Activated CD4-positive, alpha-beta memory T cell treated with anti-CD3 and anti-CD28 coated beads, Interleukin-2, amount 10 ng/mL, durations not matched to agents 7 days and 5 days (primary cell): ENCODE measurements around the gene GNAT1. TPM values are rescaled to one million over a fixed set of nuclear protein-coding genes. Genes with fewer than 3 reads are reported as not detected.

Source experiments
- CTCF ChIA-PET: fragments of 350-600 bp; sonication (Branson Sonifier 250); formaldehyde crosslinking; loops from one replicate; lab custom pipeline; 2021; ENCODE audit warnings: antibody characterized with exemption, inconsistent platforms; lab: Charles Lee
- POLR2A ChIA-PET: fragments of 350-600 bp; sonication (Branson Sonifier 250); formaldehyde crosslinking; loops from one replicate; lab custom pipeline; 2021; ENCODE audit warnings: antibody characterized with exemption; lab: Charles Lee
- DNase-seq: peaks from one replicate; pipeline ENCODE4 v3.0.0-alpha.2; 2020
- H3K27ac Mint-ChIP-seq: one replicate; pipeline ENCODE4 v1.8.0; 2021; ENCODE audit warnings: mild to moderate bottlenecking, mixed read lengths
- H3K27me3 Mint-ChIP-seq: one replicate; pipeline ENCODE4 v1.8.0; 2021; ENCODE audit warnings: mixed read lengths
- H3K36me3 Mint-ChIP-seq: one replicate; pipeline ENCODE4 v1.8.0; 2021; ENCODE audit warnings: low read depth, mixed read lengths
- H3K4me1 Mint-ChIP-seq: one replicate; pipeline ENCODE4 v1.8.0; 2021; ENCODE audit warnings: mixed read lengths
- H3K4me3 Mint-ChIP-seq: one replicate; pipeline ENCODE4 v1.8.0; 2021; ENCODE audit warnings: mild to moderate bottlenecking, mixed read lengths
- H3K9me3 Mint-ChIP-seq: one replicate; pipeline ENCODE4 v1.8.0; 2021; ENCODE audit warnings: mixed read lengths
- total RNA-seq, 2 experiments: library from RNA; stranded (reverse); gene quantifications; one replicate each; pipeline ENCODE4 v1.2.3, GENCODE V29; 2021

Gene GNAT1
- total RNA-seq, 2 experiments from 2014 or later = not detected

GRCh38 chr3:50192124-50192523 is 714 bp downstream of the GNAT1 start:
- H3K27me3 Mint-ChIP-seq = peaks cover 25% of the 10 kb centered on the region
- DNase-seq = no peak
- POLR2A ChIA-PET = interaction anchor here (4.8 kb wide), 1 partner anchor 35 kb away, joined by 42 read pairs; no protein-coding TSS in a partner anchor
- no peak overlapping the region for H3K27ac Mint-ChIP-seq
- peaks cover 12% of the 10 kb centered on the region for H3K4me1 Mint-ChIP-seq
- no peak overlapping the region for H3K4me3 Mint-ChIP-seq
- no peaks in the 10 kb centered on the region for H3K36me3 Mint-ChIP-seq
- H3K9me3 Mint-ChIP-seq = no peaks in the 10 kb centered on the region
- CTCF ChIA-PET = interaction anchor here (0.7 to 5.1 kb wide), 12 partner anchors 12 to 108 kb away, joined by 3 to 56 read pairs (median 3); partner anchors contain the start of gene LSMEM2

GRCh38 chr3:50192689-50193141 is 1.3 kb downstream of the GNAT1 start:
- H3K9me3 Mint-ChIP-seq = no peaks in the 10 kb centered on the region
- H3K27ac Mint-ChIP-seq = no peak overlapping the region
- peaks cover 12% of the 10 kb centered on the region for H3K4me1 Mint-ChIP-seq
- H3K4me3 Mint-ChIP-seq = no peak overlapping the region
- H3K36me3 Mint-ChIP-seq = no peaks in the 10 kb centered on the region
- ChIA-PET POLR2A (interaction anchor here (4.8 kb wide), 1 partner anchor 35 kb away, joined by 42 read pairs; no protein-coding TSS in a partner anchor), CTCF (interaction anchor here (0.7 to 5.1 kb wide), 11 partner anchors 14 to 107 kb away, joined by 3 to 56 read pairs (median 3); partner anchors contain the start of gene LSMEM2)
- peak; percentile 85 for DNase-seq
- peaks cover 25% of the 10 kb centered on the region for H3K27me3 Mint-ChIP-seq

- peaks cover 12% of the 10 kb centered on the region for H3K4me1 Mint-ChIP-seq
- peaks cover 25% of the 10 kb centered on the region for H3K27me3 Mint-ChIP-seq
- H3K27ac Mint-ChIP-seq = no peak overlapping the region
- CTCF ChIA-PET = interaction anchor here (1.3 to 5.1 kb wide), 5 partner anchors 19 to 85 kb away, joined by 3 to 101 read pairs (median 35); partner anchors contain the start of gene LSMEM2
- POLR2A ChIA-PET = interaction anchor here (2.0 to 4.8 kb wide), 3 partner anchors 10 to 78 kb away, joined by 8 to 42 read pairs (median 12); no protein-coding TSS in a partner anchor
- no peaks in the 10 kb centered on the region for H3K36me3 Mint-ChIP-seq
- H3K4me3 Mint-ChIP-seq = no peak overlapping the region
- no peaks in the 10 kb centered on the region for H3K9me3 Mint-ChIP-seq
- no peak for DNase-seq
These were observed 1.9 kb downstream of the GNAT1 start for GRCh38 chr3:50193286-50193685.

- ChIA-PET CTCF (interaction anchor here (1.1 to 5.1 kb wide), 10 partner anchors 12 to 131 kb away, joined by 3 to 101 read pairs (median 9); partner anchors contain the start of gene GNAI2), POLR2A (interaction anchor here (2.0 to 4.8 kb wide), 3 partner anchors 10 to 77 kb away, joined by 8 to 42 read pairs (median 12); no protein-coding TSS in a partner anchor)
- no peak overlapping the region for H3K27ac Mint-ChIP-seq
- no peaks in the 10 kb centered on the region for H3K9me3 Mint-ChIP-seq
- H3K27me3 Mint-ChIP-seq = peaks cover 25% of the 10 kb centered on the region
- no peak overlapping the region for H3K4me3 Mint-ChIP-seq
- no peak for DNase-seq
- peaks cover 12% of the 10 kb centered on the region for H3K4me1 Mint-ChIP-seq
- H3K36me3 Mint-ChIP-seq = no peaks in the 10 kb centered on the region
These were observed 2.3 kb downstream of the GNAT1 start for GRCh38 chr3:50193746-50194127.

GRCh38 chr3:50194128-50194902 is 2.9 kb downstream of the GNAT1 start:
- Mint-ChIP-seq H3K9me3 (no peaks in the 10 kb centered on the region), H3K4me1 (peaks cover 12% of the 10 kb centered on the region), H3K36me3 (no peaks in the 10 kb centered on the region), H3K27me3 (peaks cover 27% of the 10 kb centered on the region), H3K27ac (no peak overlapping the region), H3K4me3 (peak overlapping the region; percentile 17)
- ChIA-PET POLR2A (interaction anchor here (0.9 to 4.8 kb wide), 6 partner anchors 9 to 77 kb away, joined by 3 to 42 read pairs (median 7); no protein-coding TSS in a partner anchor), CTCF (interaction anchor here (0.6 to 5.1 kb wide), 20 partner anchors 9 to 148 kb away, joined by 3 to 101 read pairs (median 5); partner anchors contain the start of gene GNAI2)
- peak; percentile 80 for DNase-seq

GRCh38 chr3:50194903-50195500 is 3.6 kb downstream of the GNAT1 start:
- Mint-ChIP-seq H3K27me3 (peaks cover 27% of the 10 kb centered on the region), H3K9me3 (no peaks in the 10 kb centered on the region), H3K27ac (no peak overlapping the region), H3K36me3 (no peaks in the 10 kb centered on the region), H3K4me1 (peaks cover 12% of the 10 kb centered on the region), H3K4me3 (no peak overlapping the region)
- peak; percentile 50 for DNase-seq
- POLR2A ChIA-PET = interaction anchor here (0.9 to 4.8 kb wide), 6 partner anchors 8 to 76 kb away, joined by 3 to 42 read pairs (median 7); no protein-coding TSS in a partner anchor
- CTCF ChIA-PET = interaction anchor here (0.6 to 5.1 kb wide), 21 partner anchors 8 to 849 kb away, joined by 3 to 101 read pairs (median 4); partner anchors contain the start of gene GNAI2

GRCh38 chr3:50195501-50196252 is 4.3 kb downstream of the GNAT1 start:
- no peaks in the 10 kb centered on the region for H3K36me3 Mint-ChIP-seq
- H3K4me3 Mint-ChIP-seq = no peak overlapping the region
- peaks cover 27% of the 10 kb centered on the region for H3K27me3 Mint-ChIP-seq
- CTCF ChIA-PET = interaction anchor here (0.6 to 5.1 kb wide), 19 partner anchors 9 to 849 kb away, joined by 3 to 101 read pairs (median 4); partner anchors contain the start of genes GNAI2 and SLC38A3
- no peak for DNase-seq
- peaks cover 12% of the 10 kb centered on the region for H3K4me1 Mint-ChIP-seq
- H3K9me3 Mint-ChIP-seq = no peaks in the 10 kb centered on the region
- POLR2A ChIA-PET = interaction anchor here (0.6 to 4.8 kb wide), 5 partner anchors 8 to 75 kb away, joined by 4 to 42 read pairs (median 8); no protein-coding TSS in a partner anchor
- no peak overlapping the region for H3K27ac Mint-ChIP-seq

- H3K27me3 Mint-ChIP-seq = peaks cover 33% of the 10 kb centered on the region
These were observed 4.9 kb downstream of the GNAT1 start for GRCh38 chr3:50196253-50196801.

GRCh38 chr3:50201573-50202315 is 10.3 kb downstream of the GNAT1 start:
- Mint-ChIP-seq H3K4me3 (no peak overlapping the region), H3K36me3 (no peaks in the 10 kb centered on the region), H3K27me3 (peaks cover 41% of the 10 kb centered on the region), H3K4me1 (no peaks in the 10 kb centered on the region), H3K27ac (no peak overlapping the region), H3K9me3 (no peaks in the 10 kb centered on the region)
- no peak for DNase-seq
- ChIA-PET POLR2A (interaction anchor here (1.0 to 2.4 kb wide), 2 partner anchors 7 to 9 kb away, joined by 3 to 12 read pairs; no protein-coding TSS in a partner anchor), CTCF (interaction anchor here (2.2 kb wide), 1 partner anchor 25 kb away, joined by 10 read pairs; no protein-coding TSS in a partner anchor)

More at GRCh38 chr3:50196253-50196801, 4.9 kb downstream of the GNAT1 start:
- H3K4me1 Mint-ChIP-seq = peaks cover 12% of the 10 kb centered on the region
- no peak overlapping the region for H3K4me3 Mint-ChIP-seq
- no peaks in the 10 kb centered on the region for H3K9me3 Mint-ChIP-seq
- ChIA-PET POLR2A (interaction anchor here (0.6 to 4.8 kb wide), 2 partner anchors 31 kb away, joined by 4 to 42 read pairs; no protein-coding TSS in a partner anchor), CTCF (interaction anchor here (0.6 to 5.1 kb wide), 8 partner anchors 8 to 125 kb away, joined by 3 to 101 read pairs (median 11); partner anchors contain the start of gene SLC38A3)
- no peak overlapping the region for H3K27ac Mint-ChIP-seq
- H3K36me3 Mint-ChIP-seq = no peaks in the 10 kb centered on the region
- no peak for DNase-seq

GRCh38 chr3:50202353-50203112 is 11.1 kb downstream of the GNAT1 start:
- H3K9me3 Mint-ChIP-seq = no peaks in the 10 kb centered on the region
- H3K4me1 Mint-ChIP-seq = no peaks in the 10 kb centered on the region
- CTCF ChIA-PET = interaction anchor here (0.8 to 2.2 kb wide), 2 partner anchors 8 to 24 kb away, joined by 4 to 10 read pairs; no protein-coding TSS in a partner anchor
- H3K4me3 Mint-ChIP-seq = no peak overlapping the region
- POLR2A ChIA-PET = interaction anchor here (1.0 to 2.4 kb wide), 3 partner anchors 8 to 19 kb away, joined by 3 to 12 read pairs (median 3); no protein-coding TSS in a partner anchor
- no peaks in the 10 kb centered on the region for H3K36me3 Mint-ChIP-seq
- peaks cover 47% of the 10 kb centered on the region for H3K27me3 Mint-ChIP-seq
- no peak overlapping the region for H3K27ac Mint-ChIP-seq
- DNase-seq = no peak
